ENCODE results near the gene IL16.

IL16 gene

GRCh38 chr15:81235276-81236123 lies 38.8 kb downstream of the IL16 start:
- H3K27ac ChIP-seq: no peak overlapping the region
- H2AFZ ChIP-seq: no peak overlapping the region
- no peaks in the 10 kb centered on the region for H3K9me3 ChIP-seq (ENCODE audit: control insufficient read depth, low read length)
- H3K4me2 ChIP-seq (ENCODE audit: low read length): no peak overlapping the region
- no peaks in the 10 kb centered on the region for H3K36me3 ChIP-seq (ENCODE audit: control insufficient read depth, insufficient read depth, low read length)
- no peaks in the 10 kb centered on the region for H3K27me3 ChIP-seq (ENCODE audit: control insufficient read depth, insufficient read depth, low read length)
- no peaks in the 10 kb centered on the region for H3K4me1 ChIP-seq
- no peak overlapping the region for H3K4me3 ChIP-seq (ENCODE audit: low read depth, low read length)
- no peak overlapping the region for H3K9ac ChIP-seq
- TF ChIP-seq CTCF (IDR thresholded peaks at IDR 0.05): no peak
- H3K79me2 ChIP-seq: no peaks in the 10 kb centered on the region

DNA sequence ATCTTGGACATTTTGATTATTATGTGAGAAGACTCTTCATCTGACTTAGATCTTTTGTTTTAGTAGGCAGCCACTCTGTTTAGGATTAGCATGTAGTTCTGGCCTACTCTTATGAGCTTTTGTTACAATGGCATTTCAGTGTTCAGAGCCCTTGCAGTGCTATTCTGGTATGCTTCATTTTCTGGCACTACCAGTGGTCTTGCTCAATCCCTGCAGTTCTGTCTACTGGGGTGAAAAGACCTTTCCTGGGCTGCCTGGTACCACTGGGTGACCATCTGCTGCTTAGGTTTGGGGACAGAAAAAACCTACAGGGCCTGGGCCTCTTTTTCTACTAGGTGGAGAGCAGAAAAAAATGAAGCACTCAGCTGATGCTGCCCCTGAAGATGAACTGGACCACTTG lies 42.5 kb downstream of the IL16 start:
- H3K9me3 ChIP-seq (ENCODE audit: control insufficient read depth, low read length): no peaks in the 10 kb centered on the region
- no peak overlapping the region for H3K4me3 ChIP-seq (ENCODE audit: low read depth, low read length)
- no peaks in the 10 kb centered on the region for H3K79me2 ChIP-seq
- no peak overlapping the region for H3K9ac ChIP-seq
- no peaks in the 10 kb centered on the region for H3K4me1 ChIP-seq
- TF ChIP-seq CTCF (IDR thresholded peaks at IDR 0.05): no peak
- H3K36me3 ChIP-seq (ENCODE audit: control insufficient read depth, insufficient read depth, low read length): no peaks in the 10 kb centered on the region
- H2AFZ ChIP-seq: no peak overlapping the region
- no peak overlapping the region for H3K27ac ChIP-seq
- no peaks in the 10 kb centered on the region for H3K27me3 ChIP-seq (ENCODE audit: control insufficient read depth, insufficient read depth, low read length)
- H3K4me2 ChIP-seq (ENCODE audit: low read length): no peak overlapping the region

GRCh38 chr15:81242778-81243177 lies 46.1 kb downstream of the IL16 start:
- Histone ChIP-seq H3K4me1 (no peaks in the 10 kb centered on the region), H3K27me3 (ENCODE audit: control insufficient read depth, insufficient read depth, low read length) (no peaks in the 10 kb centered on the region), H3K79me2 (no peaks in the 10 kb centered on the region), H3K36me3 (ENCODE audit: control insufficient read depth, insufficient read depth, low read length) (no peaks in the 10 kb centered on the region), H3K9me3 (ENCODE audit: control insufficient read depth, low read length) (no peaks in the 10 kb centered on the region), H3K4me3 (ENCODE audit: low read depth, low read length) (no peak overlapping the region), H3K4me2 (ENCODE audit: low read length) (no peak overlapping the region), H3K9ac (no peak overlapping the region), H3K27ac (no peak overlapping the region), H2AFZ (no peak overlapping the region)
- no peak for TF ChIP-seq CTCF (IDR thresholded peaks at IDR 0.05)

DNA sequence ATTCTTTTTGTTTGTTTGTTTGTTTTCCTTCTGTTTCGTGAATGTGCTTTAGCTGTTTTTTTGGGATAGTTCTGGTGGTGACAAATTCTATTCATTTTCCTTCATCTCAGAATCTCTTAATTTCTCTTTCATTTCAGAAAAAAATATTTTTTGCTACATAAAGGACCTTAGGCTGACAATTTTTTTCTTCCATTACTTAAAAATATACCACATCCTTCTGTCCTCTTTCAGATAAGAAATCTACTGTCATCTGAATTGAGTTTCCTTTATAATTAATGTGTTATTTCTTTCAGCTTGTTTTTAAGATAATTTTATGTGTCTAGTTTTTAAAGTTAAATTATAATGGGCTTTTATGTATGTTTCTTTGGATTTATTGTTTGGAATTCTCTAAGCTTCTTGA lies 47.6 kb downstream of the IL16 start:
- H3K36me3 ChIP-seq (ENCODE audit: control insufficient read depth, insufficient read depth, low read length): no peaks in the 10 kb centered on the region
- H3K4me1 ChIP-seq: no peaks in the 10 kb centered on the region
- H3K4me3 ChIP-seq (ENCODE audit: low read depth, low read length): no peak overlapping the region
- no peak for TF ChIP-seq CTCF (IDR thresholded peaks at IDR 0.05)
- H3K4me2 ChIP-seq (ENCODE audit: low read length): no peak overlapping the region
- H3K27ac ChIP-seq: no peak overlapping the region
- no peaks in the 10 kb centered on the region for H3K79me2 ChIP-seq
- H3K27me3 ChIP-seq (ENCODE audit: control insufficient read depth, insufficient read depth, low read length): no peaks in the 10 kb centered on the region
- no peaks in the 10 kb centered on the region for H3K9me3 ChIP-seq (ENCODE audit: control insufficient read depth, low read length)
- no peak overlapping the region for H3K9ac ChIP-seq
- no peak overlapping the region for H2AFZ ChIP-seq

DNA sequence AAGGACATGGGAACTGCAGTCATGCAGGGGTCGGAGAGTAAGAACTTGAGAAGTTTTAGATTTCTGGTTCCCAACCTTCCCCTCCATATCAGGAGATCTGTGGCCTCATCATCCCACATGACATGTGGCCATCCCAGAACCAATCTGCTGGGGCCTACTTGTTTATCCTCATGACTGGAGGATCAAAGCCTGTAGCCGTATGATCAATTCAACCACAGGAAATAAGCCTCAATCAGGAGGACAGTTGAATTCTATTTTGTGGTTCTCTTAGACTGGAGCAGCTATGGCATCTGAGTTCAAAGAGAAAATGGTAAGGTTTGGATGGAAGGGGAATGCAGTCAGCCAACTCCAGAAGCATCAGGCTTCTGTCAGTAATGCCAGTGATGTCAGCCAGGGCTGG lies 57.2 kb downstream of the IL16 start:
- no peaks in the 10 kb centered on the region for H3K79me2 ChIP-seq
- no peak overlapping the region for H3K9ac ChIP-seq
- no peaks in the 10 kb centered on the region for H3K27me3 ChIP-seq (ENCODE audit: control insufficient read depth, insufficient read depth, low read length)
- H3K36me3 ChIP-seq (ENCODE audit: control insufficient read depth, insufficient read depth, low read length): no peaks in the 10 kb centered on the region
- TF ChIP-seq CTCF (IDR thresholded peaks at IDR 0.05): no peak
- H2AFZ ChIP-seq: no peak overlapping the region
- H3K9me3 ChIP-seq (ENCODE audit: control insufficient read depth, low read length): no peaks in the 10 kb centered on the region
- H3K4me3 ChIP-seq (ENCODE audit: low read depth, low read length): no peak overlapping the region
- H3K4me1 ChIP-seq: no peaks in the 10 kb centered on the region
- no peak overlapping the region for H3K4me2 ChIP-seq (ENCODE audit: low read length)
- no peak overlapping the region for H3K27ac ChIP-seq
